SU-DHL-6 (cell line): ENCODE measurements around the gene VAPA.

Experiments used
- EZH2phosphoT487 ChIP-seq: fragments of 200-600 bp; sonication (generic), shearing (Covaris generic); conservative IDR thresholded peaks from 2 replicates; pipeline ENCODE4 v1.6.1; 2018; ENCODE audit warnings: mild to moderate bottlenecking, antibody characterized with exemption, low read length, moderate library complexity, mixed read lengths
- TF ChIP-seq, protein P1 (sequence below): fragments of 200-600 bp; sonication (generic); IDR thresholded peaks from one replicate; pipeline ENCODE4 v1.5.1; 2017; ENCODE audit warnings: antibody characterized with exemption, mild to moderate bottlenecking, low read length, moderate library complexity; ENCODE audit not compliant: insufficient read depth, poor library complexity, severe bottlenecking

DNA sequence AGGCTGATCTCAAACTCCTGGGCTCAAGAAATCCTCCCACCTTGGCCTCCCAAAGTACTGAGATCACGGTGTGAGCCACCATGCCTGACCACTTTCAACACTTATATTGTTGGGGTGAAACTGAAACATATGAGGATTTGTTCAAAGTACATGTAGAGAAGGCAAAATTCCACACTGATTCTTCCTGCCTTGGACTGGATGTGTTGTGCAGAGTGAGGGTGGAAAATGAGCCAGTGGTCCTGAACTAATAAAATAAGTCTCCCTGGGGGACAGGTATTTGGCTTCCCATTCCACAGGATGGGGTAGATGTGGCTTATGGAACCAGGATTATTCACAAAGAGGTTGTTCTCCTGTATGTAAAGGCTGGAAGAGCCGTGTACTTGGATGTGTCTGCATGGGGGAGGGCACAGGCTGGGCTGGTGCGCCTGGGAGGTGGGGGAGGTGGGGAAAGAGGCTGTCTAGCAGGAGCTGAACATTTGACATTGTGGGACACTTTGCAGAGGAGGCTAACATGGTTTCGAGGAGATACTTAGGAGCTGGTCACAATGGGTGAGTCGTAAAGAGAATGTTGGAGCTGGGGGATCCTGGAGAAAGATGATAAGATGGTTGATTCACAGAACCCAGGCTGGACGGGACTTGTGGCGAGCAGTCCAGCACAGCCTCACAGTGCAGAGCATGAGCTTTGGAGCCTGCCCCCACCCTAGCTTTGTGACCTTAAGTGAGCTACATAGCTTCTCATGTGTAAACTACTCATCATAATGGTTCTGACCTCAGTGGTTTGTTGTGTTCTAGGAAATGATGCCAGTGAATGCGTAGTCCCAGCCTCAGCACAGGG, 28.4 kb upstream of the VAPA start, which contains the start of gene TXNDC2:
- TF ChIP-seq, protein P1, sequence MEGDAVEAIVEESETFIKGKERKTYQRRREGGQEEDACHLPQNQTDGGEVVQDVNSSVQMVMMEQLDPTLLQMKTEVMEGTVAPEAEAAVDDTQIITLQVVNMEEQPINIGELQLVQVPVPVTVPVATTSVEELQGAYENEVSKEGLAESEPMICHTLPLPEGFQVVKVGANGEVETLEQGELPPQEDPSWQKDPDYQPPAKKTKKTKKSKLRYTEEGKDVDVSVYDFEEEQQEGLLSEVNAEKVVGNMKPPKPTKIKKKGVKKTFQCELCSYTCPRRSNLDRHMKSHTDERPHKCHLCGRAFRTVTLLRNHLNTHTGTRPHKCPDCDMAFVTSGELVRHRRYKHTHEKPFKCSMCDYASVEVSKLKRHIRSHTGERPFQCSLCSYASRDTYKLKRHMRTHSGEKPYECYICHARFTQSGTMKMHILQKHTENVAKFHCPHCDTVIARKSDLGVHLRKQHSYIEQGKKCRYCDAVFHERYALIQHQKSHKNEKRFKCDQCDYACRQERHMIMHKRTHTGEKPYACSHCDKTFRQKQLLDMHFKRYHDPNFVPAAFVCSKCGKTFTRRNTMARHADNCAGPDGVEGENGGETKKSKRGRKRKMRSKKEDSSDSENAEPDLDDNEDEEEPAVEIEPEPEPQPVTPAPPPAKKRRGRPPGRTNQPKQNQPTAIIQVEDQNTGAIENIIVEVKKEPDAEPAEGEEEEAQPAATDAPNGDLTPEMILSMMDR: no peak
- TF ChIP-seq EZH2phosphoT487: no peak
